Activated CD8-positive, alpha-beta memory T cell treated with anti-CD3 and anti-CD28 coated beads for 1 hour (primary cell): ENCODE measurements around the gene KANK3.
"Not testable (repeated sequence)": the region's sequence is repeated elsewhere in the genome, so short reads cannot be mapped to it uniquely, and the experiment has no call there.

Experiments used
- DNase-seq, 2 donors: peaks; one replicate each; pipeline ENCODE4 v3.0.0-alpha.2; 2020; ENCODE audit warnings: low read depth in 1 of 2; ENCODE audit errors: extremely low read depth in 1 of 2

The KANK3 gene

GRCh38 chr19:8320564-8321066 is 22.4 kb downstream of the KANK3 start:
- DNase-seq: no peak

DNA sequence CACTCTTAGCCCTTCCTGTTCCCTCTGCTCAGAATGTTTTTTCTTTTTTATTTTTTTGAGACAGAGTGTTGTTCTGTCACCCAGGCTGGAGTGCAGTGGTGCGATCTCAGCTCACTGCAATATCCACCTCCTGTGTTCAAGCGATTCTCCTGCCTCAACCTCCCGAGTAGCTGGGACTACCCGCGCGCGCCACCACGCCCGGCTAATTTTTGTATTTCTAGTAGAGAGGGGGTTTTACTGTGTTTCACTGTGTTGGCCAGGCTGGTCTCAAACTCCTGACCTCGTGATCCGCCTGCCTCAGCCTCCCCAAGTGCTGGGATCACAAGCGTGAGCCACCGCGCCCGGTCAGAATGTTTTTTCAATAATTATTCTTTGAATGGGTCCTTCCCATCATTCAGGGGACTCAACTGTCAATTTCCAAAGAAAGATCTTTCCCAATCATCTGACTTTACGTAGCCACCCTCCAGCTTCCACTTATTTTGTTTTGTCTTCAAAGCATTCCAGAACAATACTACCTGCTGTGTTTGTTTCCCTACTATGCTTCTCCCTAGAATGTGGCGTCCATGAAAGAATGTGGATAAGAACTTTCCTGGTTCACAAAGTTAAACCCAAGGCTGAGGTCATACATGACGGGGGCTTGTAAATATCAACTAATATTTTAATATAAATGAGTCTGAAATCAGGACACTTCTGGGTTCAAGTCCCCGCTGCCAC is 23.1 kb downstream of the KANK3 start:
- no peak for DNase-seq

DNA sequence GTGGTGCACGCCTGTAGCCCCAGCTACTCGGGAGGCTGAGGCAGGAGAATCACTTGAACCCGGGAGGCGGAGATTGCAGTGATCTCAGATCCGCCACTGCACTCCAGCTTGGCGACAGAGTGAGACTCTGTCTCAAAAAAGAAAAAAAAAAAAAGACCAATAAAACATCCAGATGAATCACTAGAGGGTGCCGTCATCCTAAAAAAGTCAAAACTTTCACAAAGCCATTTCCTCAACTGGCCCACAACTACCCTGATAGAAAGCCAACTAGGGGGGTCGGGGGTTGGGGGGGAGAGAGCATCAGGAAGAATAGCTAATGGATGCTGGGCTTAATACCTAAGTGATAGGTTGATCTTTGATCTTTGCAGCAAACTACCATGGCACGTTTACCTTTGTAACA is 24.2 kb downstream of the KANK3 start:
- not testable (repeated sequence) for DNase-seq

DNA sequence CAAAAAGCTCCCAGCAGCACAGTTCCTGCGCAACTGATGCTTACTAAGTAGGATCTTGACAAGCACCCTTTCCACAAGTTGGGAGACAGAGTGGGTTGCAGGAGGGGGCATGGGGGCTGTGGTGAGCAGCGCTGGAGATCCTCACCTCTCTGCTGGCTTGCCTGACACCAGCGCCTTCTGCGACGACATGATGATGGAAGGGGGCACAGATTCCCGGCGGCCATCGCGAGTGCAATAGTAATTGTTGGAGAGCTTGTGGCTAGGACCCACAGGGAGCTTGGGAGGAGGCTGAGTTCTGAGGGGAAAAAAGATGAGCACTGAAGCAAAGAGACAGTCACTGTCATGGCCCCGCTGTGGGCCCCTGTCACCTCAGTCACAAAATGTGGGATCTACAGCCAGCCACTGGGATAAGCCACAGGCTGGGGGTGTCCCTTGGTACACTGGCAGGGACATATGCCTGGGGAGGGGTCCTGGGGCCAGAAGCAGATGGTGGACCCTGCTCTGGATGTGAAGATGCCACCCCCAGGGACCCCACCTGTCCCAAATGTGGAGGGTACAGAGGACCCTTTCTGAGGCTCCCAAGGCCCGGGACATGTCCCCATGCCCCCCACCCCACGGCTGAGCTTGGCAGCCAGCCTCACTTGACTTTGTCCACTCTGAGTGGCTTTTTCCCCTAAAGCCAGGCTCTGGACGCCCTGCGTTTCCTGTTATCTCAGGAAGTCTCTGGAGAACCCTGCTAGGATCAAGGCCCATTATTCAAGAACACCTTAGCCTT is 26.5 kb downstream of the KANK3 start:
- DNase-seq: no peak

DNA sequence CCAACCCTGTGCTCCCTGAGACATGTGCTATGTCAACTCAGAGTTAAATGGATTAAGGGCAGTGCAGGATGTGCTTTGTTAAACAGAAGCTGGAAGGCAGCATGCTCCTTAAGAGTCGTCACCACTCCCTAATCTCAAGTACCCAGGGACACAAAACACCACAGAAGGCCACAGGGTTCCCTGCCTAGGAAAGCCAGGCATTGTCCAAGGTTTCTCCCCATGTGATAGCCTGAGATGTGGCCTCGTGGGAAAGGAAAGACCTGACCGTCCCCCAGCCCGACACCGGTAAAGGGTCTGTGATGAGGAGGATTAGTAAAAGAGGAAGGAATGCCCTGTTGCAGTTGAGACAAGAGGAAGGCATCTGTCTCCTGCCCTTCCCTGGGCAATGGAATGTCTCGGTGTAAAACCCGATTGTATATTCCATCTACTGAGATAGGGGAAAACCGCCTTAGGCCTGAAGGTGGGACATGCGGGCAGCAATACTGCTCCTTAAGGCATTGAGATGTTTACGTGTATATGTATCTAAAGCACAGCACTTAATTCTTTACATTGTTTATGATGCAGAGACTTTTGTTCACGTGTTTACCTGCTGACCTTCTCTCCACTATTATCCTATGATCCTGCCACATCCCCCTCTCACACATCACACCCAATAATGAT is 28.0 kb downstream of the KANK3 start:
- DNase-seq: not testable (repeated sequence)

DNA sequence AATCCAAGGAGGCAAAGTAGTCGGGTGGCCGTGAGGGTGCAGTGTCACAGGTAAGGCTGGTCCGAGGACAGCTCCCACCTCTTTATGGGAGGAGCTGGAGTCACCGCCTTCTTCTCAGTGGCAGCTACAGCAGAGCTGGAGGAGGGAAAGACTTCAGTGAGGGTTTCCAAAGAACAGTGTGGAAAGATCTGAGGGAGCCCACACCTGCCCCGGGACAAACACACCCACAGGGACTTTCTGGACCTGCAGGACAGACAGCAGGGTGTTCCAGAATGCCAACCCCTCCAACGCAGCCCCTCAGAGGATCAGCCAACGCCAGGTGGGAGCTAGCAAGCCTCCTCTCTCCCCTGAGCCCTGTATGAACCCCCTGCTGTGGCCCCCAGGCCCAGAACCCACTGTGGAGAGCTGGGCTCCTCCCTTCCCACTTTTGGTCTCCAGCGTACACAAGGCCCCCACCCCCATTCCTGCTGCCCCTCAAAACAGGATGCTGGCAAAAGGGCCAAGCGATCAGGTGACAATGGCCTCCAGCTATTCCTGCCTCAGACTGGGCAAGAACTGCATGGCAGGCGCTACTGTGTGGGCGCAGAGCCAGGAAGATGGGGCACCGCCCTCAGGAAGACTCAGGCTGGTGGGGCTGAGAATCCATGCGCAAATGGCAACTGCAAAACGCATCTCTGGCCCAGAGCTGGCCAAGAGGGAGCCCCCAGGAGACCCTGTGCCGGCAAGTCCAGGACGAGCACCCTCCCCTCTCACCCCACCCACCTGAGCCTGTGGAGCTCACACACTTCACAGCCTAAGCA is 31.4 kb downstream of the KANK3 start:
- DNase-seq: no peak

GRCh38 chr19:8310342-8311055 is 32.6 kb downstream of the KANK3 start:
- no peak for DNase-seq

DNA sequence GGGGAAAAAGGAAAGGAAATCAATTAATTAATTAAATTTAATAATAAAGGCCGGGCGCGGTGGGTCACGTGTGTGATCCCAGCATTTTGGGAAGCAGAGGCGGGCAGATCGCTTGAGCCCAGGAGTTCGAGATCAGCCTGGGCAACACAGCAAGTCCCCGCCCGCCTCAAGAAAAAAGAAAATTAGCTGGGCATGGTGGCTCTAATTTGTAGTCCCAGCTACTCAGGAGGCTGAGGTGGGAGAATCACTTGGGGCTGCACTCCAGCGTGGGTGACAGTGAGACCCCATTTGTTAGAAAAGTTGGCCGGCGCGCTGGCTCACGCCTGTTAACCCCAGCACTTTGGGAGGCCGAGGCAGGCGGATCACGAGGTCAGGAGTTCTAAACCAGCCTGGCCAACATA is 34.2 kb downstream of the KANK3 start:
- no peak for DNase-seq

GRCh38 chr19:8307965-8308866 is 34.8 kb downstream of the KANK3 start, which contains the start of gene CD320:
TSS of gene CD320 (minus strand) at chr19:8308358. CDS start at chr19:8308290, 68 bp downstream.
- peak; percentile 46 to 81 for DNase-seq

GRCh38 chr19:8307400-8307964 is 35.6 kb downstream of the KANK3 start:
- no peak for DNase-seq

- DNase-seq: no peak
Measured at GRCh38 chr19:8306235-8307054, 36.6 kb downstream of the KANK3 start.

DNA sequence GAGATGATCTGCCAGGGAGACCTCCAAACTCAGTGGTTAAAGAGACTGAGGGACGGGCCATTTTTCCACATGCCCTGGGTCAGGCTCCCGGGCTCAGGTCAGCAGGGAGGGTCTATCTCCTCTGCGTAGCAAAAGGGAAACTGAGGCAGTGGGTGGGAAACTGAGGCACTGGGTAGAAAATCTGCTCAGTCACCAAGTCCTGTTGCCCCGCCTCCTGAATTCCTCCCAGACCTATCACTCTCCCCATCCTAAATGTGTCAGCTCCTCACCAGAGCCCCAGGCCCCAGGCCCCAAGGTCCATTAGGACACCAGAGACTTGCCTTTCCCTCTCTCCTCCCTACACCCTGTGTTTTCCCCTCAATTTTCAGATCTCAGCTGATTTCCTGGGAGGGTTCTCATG is 37.3 kb downstream of the KANK3 start:
- no peak for DNase-seq

DNA sequence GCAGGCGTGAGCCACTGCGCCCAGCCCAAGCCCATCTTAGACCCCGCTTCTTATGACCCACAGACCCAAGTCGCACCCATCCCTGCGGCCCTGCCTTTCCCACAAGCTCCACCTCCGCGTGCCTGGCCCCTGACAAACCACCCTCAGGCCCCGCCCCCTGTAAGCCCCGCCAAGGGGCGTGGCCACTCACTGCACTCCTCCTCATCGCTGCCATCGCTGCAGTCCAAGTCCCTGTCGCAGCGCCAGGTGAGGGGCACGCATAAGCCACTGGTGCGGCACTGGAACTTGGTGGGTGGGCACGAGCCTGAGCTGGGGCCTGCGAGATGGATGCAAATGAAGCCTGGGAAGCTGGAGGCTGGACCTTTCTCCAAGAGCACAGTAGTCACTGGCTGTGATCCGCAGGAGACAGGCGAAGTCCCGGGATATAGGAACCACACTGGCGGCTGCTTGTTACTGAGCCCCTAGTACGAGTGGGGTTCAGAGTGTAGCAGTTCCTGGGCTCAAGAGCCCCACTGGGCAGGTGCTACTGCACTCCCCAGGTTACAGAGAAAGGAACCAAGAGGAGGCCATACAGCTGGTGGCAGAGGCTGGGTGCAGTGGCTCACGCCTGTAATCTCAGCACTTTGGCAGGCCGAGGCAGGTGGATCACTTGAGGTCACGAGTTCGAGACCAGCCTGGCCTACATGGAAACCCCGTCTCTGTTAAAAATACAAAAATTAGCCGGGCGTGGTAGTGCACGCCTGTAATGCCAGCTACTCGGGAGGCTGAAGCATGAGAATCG is 38.0 kb downstream of the KANK3 start:
- no peak for DNase-seq

GRCh38 chr19:8302734-8303133 is 40.3 kb downstream of the KANK3 start:
- DNase-seq: no peak

- no peak for DNase-seq
Measured at GRCh38 chr19:8302357-8302691, 40.7 kb downstream of the KANK3 start.

- not testable (repeated sequence) for DNase-seq
Measured at GRCh38 chr19:8291337-8291736, 51.7 kb downstream of the KANK3 start.

GRCh38 chr19:8276508-8276907 is 66.6 kb downstream of the KANK3 start:
- not testable (repeated sequence) for DNase-seq
